OCI-LY1 (cell line): ENCODE results near the gene C1QTNF7.

Source experiments
- H2AFZ ChIP-seq: fragments of 200-600 bp; sonication (generic), shearing (Covaris generic); 2 replicates; pipeline ENCODE4 v1.6.0; 2014; ENCODE audit warnings: antibody characterized with exemption, mild to moderate bottlenecking, low read length
- H3F3A ChIP-seq: fragments of 200-600 bp; sonication (generic), shearing (Covaris generic); 2 replicates; pipeline ENCODE4 v1.6.0; 2014; ENCODE audit warnings: mild to moderate bottlenecking, antibody characterized with exemption, low read length, moderate library complexity; ENCODE audit not compliant: insufficient read depth
- H3K27ac ChIP-seq: fragments of 200-600 bp; sonication (generic); 2 replicates; pipeline ENCODE4 v1.5.1; 2014; ENCODE audit warnings: low read length, mixed run types, mild to moderate bottlenecking, low read depth; ENCODE audit not compliant: poor library complexity, severe bottlenecking
- H3K27me3 ChIP-seq: fragments of 200-600 bp; sonication (generic); 2 replicates; pipeline ENCODE4 v1.6.0; 2014; ENCODE audit warnings: antibody characterized with exemption, mild to moderate bottlenecking, low read length, moderate library complexity; ENCODE audit not compliant: insufficient read depth
- H3K36me3 ChIP-seq: fragments of 200-600 bp; sonication (generic); 2 replicates; pipeline ENCODE4 v1.6.1; 2014; ENCODE audit warnings: mild to moderate bottlenecking, antibody characterized with exemption, low read length, moderate library complexity, mixed read lengths; ENCODE audit not compliant: insufficient read depth
- H3K4me1 ChIP-seq: fragments of 200-600 bp; sonication (generic); 2 replicates; pipeline ENCODE4 v1.5.1; 2014; ENCODE audit warnings: mild to moderate bottlenecking, low read length, moderate library complexity; ENCODE audit not compliant: insufficient read depth, severe bottlenecking
- H3K4me2 ChIP-seq: fragments of 200-600 bp; sonication (generic), shearing (Covaris generic); 2 replicates; pipeline ENCODE4 v1.6.1; 2014; ENCODE audit warnings: low read length
- H3K4me3 ChIP-seq: fragments of 200-600 bp; sonication (generic); 2 replicates; pipeline ENCODE4 v1.5.1; 2014; ENCODE audit warnings: low read length, low read depth, mild to moderate bottlenecking, mixed read lengths; ENCODE audit not compliant: poor library complexity, severe bottlenecking
- H3K79me2 ChIP-seq: fragments of 200-600 bp; shearing (Covaris generic); 2 replicates; pipeline ENCODE4 v1.6.1; 2016; ENCODE audit warnings: mixed run types, low read length, mixed read lengths; ENCODE audit not compliant: insufficient read depth
- H3K9ac ChIP-seq: fragments of 200-600 bp; sonication (generic), shearing (Covaris generic); 2 replicates; pipeline ENCODE4 v1.6.1; 2014; ENCODE audit warnings: mild to moderate bottlenecking, low read length, mixed read lengths
- H3K9me2 ChIP-seq: fragments of 200-600 bp; sonication (generic), shearing (Covaris generic); 2 replicates; pipeline ENCODE4 v1.6.1; 2014; ENCODE audit warnings: low read depth, mild to moderate bottlenecking, low read length, mixed read lengths
- H3K9me3 ChIP-seq: fragments of 200-600 bp; shearing (Covaris generic); 2 replicates; pipeline ENCODE4 v1.6.1; 2014; ENCODE audit warnings: low read length, mixed read lengths
- H4K20me1 ChIP-seq: fragments of 200-600 bp; sonication (generic), shearing (Covaris generic); 2 replicates; pipeline ENCODE4 v1.6.0; 2016; ENCODE audit warnings: mild to moderate bottlenecking, low read length; ENCODE audit not compliant: insufficient read depth
- EZH2 ChIP-seq: fragments of 200-600 bp; sonication (generic), shearing (Covaris generic); IDR thresholded peaks from 2 replicates; pipeline ENCODE4 v1.8.0; 2017; ENCODE audit warnings: borderline replicate concordance, mixed run types, mild to moderate bottlenecking, antibody characterized with exemption, low read length, moderate library complexity, mixed read lengths

Gene C1QTNF7

GRCh38 chr4:15495621-15496020 is 67.8 kb downstream of the C1QTNF7 start:
- no peaks in the 10 kb centered on the region for H3K79me2 ChIP-seq
- no peaks in the 10 kb centered on the region for H3K36me3 ChIP-seq
- no peak overlapping the region for H3K4me3 ChIP-seq
- no peaks in the 10 kb centered on the region for H3K27me3 ChIP-seq
- H3K4me1 ChIP-seq = no peaks in the 10 kb centered on the region
- H2AFZ ChIP-seq = no peak overlapping the region
- H3K9me2 ChIP-seq = no peaks in the 10 kb centered on the region
- TF ChIP-seq EZH2 = no peak
- H3K9ac ChIP-seq = no peak overlapping the region
- no peaks in the 10 kb centered on the region for H4K20me1 ChIP-seq
- no peak overlapping the region for H3K27ac ChIP-seq
- H3K9me3 ChIP-seq = no peaks in the 10 kb centered on the region
- H3K4me2 ChIP-seq = no peak overlapping the region
- H3F3A ChIP-seq = no peaks in the 10 kb centered on the region
